HCT116 (cell line): ENCODE measurements around the gene WIF1.

Experiments used
- CBX3 ChIP-seq: IDR thresholded peaks from 2 replicates; pipeline ENCODE4 v1.6.1; 2012; ENCODE audit warnings: low read depth
- EGR1 ChIP-seq: IDR thresholded peaks from 2 replicates; pipeline ENCODE4 v1.6.1; 2012; ENCODE audit warnings: low read depth
- EZH2 ChIP-seq: fragments of 200-600 bp; sonication (generic); IDR thresholded peaks from 2 replicates; pipeline ENCODE4 v1.6.1; 2017; ENCODE audit warnings: antibody characterized with exemption, mixed run types
- MAX ChIP-seq: IDR thresholded peaks from 2 replicates; pipeline ENCODE4 v1.6.1; 2012
- POLR2A ChIP-seq: IDR thresholded peaks from 2 replicates; pipeline ENCODE4 v1.7.0; 2011; ENCODE audit warnings: borderline replicate concordance; ENCODE audit not compliant: insufficient read depth, insufficient read length; ENCODE audit errors: extremely low read depth
- POLR2AphosphoS5 ChIP-seq: IDR thresholded peaks from 2 replicates; pipeline ENCODE4 v1.6.1; 2011; ENCODE audit warnings: mild to moderate bottlenecking, low read depth, low read length, moderate library complexity
- RAD21 ChIP-seq: IDR thresholded peaks from 2 replicates; pipeline ENCODE4 v1.6.1; 2012; ENCODE audit warnings: low read depth, mild to moderate bottlenecking
- SIN3A ChIP-seq: IDR thresholded peaks from 2 replicates; pipeline ENCODE4 v1.6.1; 2012; ENCODE audit warnings: low read depth
- TF ChIP-seq, protein P1 (sequence below), 3 experiments: fragments of 200-600 bp in 1 of 3; sonication (generic) in 1 of 3; IDR thresholded peaks in 2 of 3; conservative IDR thresholded peaks in 1 of 3; 2 replicates each; pipeline ENCODE4 v1.5.1; 2012 to 2017; ENCODE audit warnings: low read depth in 2 of 3, low read length in 2 of 3, antibody characterized with exemption in 1 of 3, borderline replicate concordance in 1 of 3, control low read depth in 1 of 3, mild to moderate bottlenecking in 1 of 3, mixed read lengths in 1 of 3, mixed run types in 1 of 3, moderate library complexity in 1 of 3; ENCODE audit not compliant: insufficient read depth in 1 of 3

- TF ChIP-seq, protein P1, sequence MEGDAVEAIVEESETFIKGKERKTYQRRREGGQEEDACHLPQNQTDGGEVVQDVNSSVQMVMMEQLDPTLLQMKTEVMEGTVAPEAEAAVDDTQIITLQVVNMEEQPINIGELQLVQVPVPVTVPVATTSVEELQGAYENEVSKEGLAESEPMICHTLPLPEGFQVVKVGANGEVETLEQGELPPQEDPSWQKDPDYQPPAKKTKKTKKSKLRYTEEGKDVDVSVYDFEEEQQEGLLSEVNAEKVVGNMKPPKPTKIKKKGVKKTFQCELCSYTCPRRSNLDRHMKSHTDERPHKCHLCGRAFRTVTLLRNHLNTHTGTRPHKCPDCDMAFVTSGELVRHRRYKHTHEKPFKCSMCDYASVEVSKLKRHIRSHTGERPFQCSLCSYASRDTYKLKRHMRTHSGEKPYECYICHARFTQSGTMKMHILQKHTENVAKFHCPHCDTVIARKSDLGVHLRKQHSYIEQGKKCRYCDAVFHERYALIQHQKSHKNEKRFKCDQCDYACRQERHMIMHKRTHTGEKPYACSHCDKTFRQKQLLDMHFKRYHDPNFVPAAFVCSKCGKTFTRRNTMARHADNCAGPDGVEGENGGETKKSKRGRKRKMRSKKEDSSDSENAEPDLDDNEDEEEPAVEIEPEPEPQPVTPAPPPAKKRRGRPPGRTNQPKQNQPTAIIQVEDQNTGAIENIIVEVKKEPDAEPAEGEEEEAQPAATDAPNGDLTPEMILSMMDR (IDR thresholded peaks at IDR 0.05 in 2 of 3, conservative IDR thresholded peaks at IDR 0.05 in 1 of 3; ENCODE audit: borderline replicate concordance in 1 of 3, insufficient read depth in 1 of 3, low read depth in 2 of 3, low read length in 2 of 3), result no peak
- TF ChIP-seq EGR1 (no peak), CBX3 (no peak), SIN3A (no peak), MAX (no peak), RAD21 (no peak), EZH2 (no peak), POLR2A (no peak), POLR2AphosphoS5 (no peak)
Measured at GRCh38 chr12:65125247-65125646, 4.1 kb upstream of the WIF1 start.
